K562 treated with DMSO at 1 percent for 24 hours (cell line): ENCODE data around the gene TUBB1. TPM values are rescaled to one million over a fixed set of nuclear protein-coding genes. Genes with fewer than 3 reads are reported as not detected.

Experiments
- total RNA-seq: library from RNA; unstranded; fragments of 300-600 nt; gene quantifications from 2 replicates; pipeline ENCODE4 v1.2.3, GENCODE V29; 2022; ENCODE audit warnings: low read depth; ENCODE audit not compliant: insufficient read depth

The TUBB1 gene
- 0.36 TPM in 1 of 2 replicates, not detected in the other for total RNA-seq

GRCh38 chr20:59019217-59019616 is at the start of gene TUBB1:
Gene TUBB1 (plus strand): TSS chr20:59019429. CDS start chr20:59019523, 94 bp downstream.

GRCh38 chr20:58980711-58981627 is 38.3 kb upstream of the TUBB1 start, which contains the start of gene NELFCD:
Gene NELFCD (plus strand): TSS chr20:58981256. CDS start chr20:58981310, 54 bp downstream.

GRCh38 chr20:59006864-59007664 is 12.2 kb upstream of the TUBB1 start, which contains the start of gene CTSZ:
Gene CTSZ (minus strand): TSS chr20:59007254. CDS start chr20:59007128, 126 bp downstream.

GRCh38 chr20:59032023-59032712 is 12.9 kb downstream of the TUBB1 start, which contains the start of gene ATP5F1E:
Gene ATP5F1E (minus strand): TSS chr20:59032335. CDS start chr20:59032251, 84 bp downstream.

GRCh38 chr20:59042151-59042795 is 23.0 kb downstream of the TUBB1 start, which contains the start of gene PRELID3B:
Gene PRELID3B (minus strand): TSS chr20:59042786. CDS start chr20:59042730, 56 bp downstream.

Other genes with a start within 250 kb of the TUBB1 start
- gene GNAS-AS1, start 168.5 kb upstream of the TUBB1 start, total RNA-seq: 0.66 and 0.89 TPM in 2 replicates
- gene GNAS, start 166.7 kb upstream of the TUBB1 start, total RNA-seq: 658 and 711 TPM in 2 replicates
- gene NELFCD, start 38.2 kb upstream of the TUBB1 start, total RNA-seq: 65.6 and 67.4 TPM in 2 replicates
- 128 and 138 TPM in 2 replicates for gene CTSZ, start 12.2 kb upstream of the TUBB1 start, total RNA-seq
- gene ATP5F1E, start 12.9 kb downstream of the TUBB1 start, total RNA-seq: 18.9 and 21.6 TPM in 2 replicates
- gene PRELID3B, start 23.4 kb downstream of the TUBB1 start, total RNA-seq: 24.0 and 24.7 TPM in 2 replicates
- not detected in 2 replicates for gene ZNF831, start 144.4 kb downstream of the TUBB1 start, total RNA-seq